Mesenchymal stem cell (in vitro differentiated cells and primary cell): ENCODE results near the gene POP7.

Experiments
- DNase-seq: peaks from one replicate; pipeline ENCODE4 v3.0.0-alpha.2; 2013
- H2AFZ ChIP-seq: one replicate; pipeline ENCODE4 v1.6.1; 2013; ENCODE audit warnings: low read depth, mild to moderate bottlenecking, control low read depth, inconsistent platforms, low read length, moderate library complexity
- H2AK5ac ChIP-seq: 2 replicates; pipeline ENCODE4 v1.6.1; 2013; ENCODE audit warnings: low read length, moderate library complexity, mild to moderate bottlenecking, inconsistent platforms; ENCODE audit not compliant: severe bottlenecking
- H2BK120ac ChIP-seq: one replicate; pipeline ENCODE4 v1.6.1; 2013; ENCODE audit warnings: low read depth, mild to moderate bottlenecking, inconsistent platforms, low read length, moderate library complexity
- H2BK12ac ChIP-seq, 2 experiments: one replicate each; pipeline ENCODE4 v1.6.1; 2013; ENCODE audit warnings: inconsistent platforms in 2 of 2, low read length in 2 of 2, mild to moderate bottlenecking in 2 of 2, moderate library complexity in 2 of 2, control low read depth in 1 of 2
- H2BK15ac ChIP-seq: one replicate; pipeline ENCODE4 v1.6.1; 2013; ENCODE audit warnings: mild to moderate bottlenecking, low read depth, inconsistent platforms; ENCODE audit not compliant: poor library complexity, severe bottlenecking
- H2BK5ac ChIP-seq: 2 replicates; pipeline ENCODE4 v1.6.1; 2013; ENCODE audit warnings: low read depth, mild to moderate bottlenecking, low read length, control low read depth, inconsistent platforms; ENCODE audit not compliant: poor library complexity, severe bottlenecking
- H3K14ac ChIP-seq, 2 experiments: one replicate each; pipeline ENCODE4 v1.6.1; 2013; ENCODE audit warnings: inconsistent platforms in 2 of 2, low read length in 2 of 2, control low read depth in 1 of 2, mild to moderate bottlenecking in 1 of 2, moderate library complexity in 1 of 2
- H3K18ac ChIP-seq, 2 experiments: one replicate each; pipeline ENCODE4 v1.6.1; 2013; ENCODE audit warnings: inconsistent platforms in 2 of 2, low read length in 2 of 2, control low read depth in 1 of 2, low read depth in 1 of 2, mild to moderate bottlenecking in 1 of 2
- H3K23ac ChIP-seq, 2 experiments: one replicate each; pipeline ENCODE4 v1.6.1; 2013; ENCODE audit warnings: inconsistent platforms in 2 of 2, low read length in 2 of 2, mild to moderate bottlenecking in 2 of 2, moderate library complexity in 2 of 2, control low read depth in 1 of 2
- H3K27ac ChIP-seq: 2 replicates; pipeline ENCODE4 v1.5.1; 2013; ENCODE audit warnings: mild to moderate bottlenecking, moderate library complexity, low read length, control low read depth, inconsistent platforms; ENCODE audit not compliant: poor library complexity, severe bottlenecking
- H3K27me3 ChIP-seq, 2 experiments: 2 replicates each; pipeline versions ENCODE4 v1.6.1 to v1.7.0; 2013; ENCODE audit warnings: low read length in 2 of 2, mild to moderate bottlenecking in 2 of 2, moderate library complexity in 2 of 2, control low read depth in 1 of 2, inconsistent platforms in 1 of 2; ENCODE audit not compliant: control insufficient read depth in 1 of 2, insufficient read depth in 1 of 2
- H3K36me3 ChIP-seq, 2 experiments: 2 replicates each; pipeline versions ENCODE4 v1.6.1 to v1.7.0; 2013; ENCODE audit warnings: low read length in 2 of 2, control low read depth in 1 of 2, inconsistent platforms in 1 of 2, low read depth in 1 of 2, mild to moderate bottlenecking in 1 of 2; ENCODE audit not compliant: insufficient read depth in 2 of 2, control insufficient read depth in 1 of 2
- H3K4ac ChIP-seq, 2 experiments: one replicate each; pipeline ENCODE4 v1.6.1; 2013; ENCODE audit warnings: inconsistent platforms in 2 of 2, low read length in 2 of 2, mild to moderate bottlenecking in 2 of 2, moderate library complexity in 2 of 2, control low read depth in 1 of 2, low read depth in 1 of 2
- H3K4me1 ChIP-seq: 2 replicates; pipeline ENCODE4 v1.6.1; 2013; ENCODE audit warnings: low read depth, low read length, control low read depth; ENCODE audit not compliant: control insufficient read depth, insufficient read depth
- H3K4me2 ChIP-seq: 2 replicates; pipeline ENCODE4 v1.6.1; 2013; ENCODE audit warnings: low read length, mild to moderate bottlenecking, inconsistent platforms; ENCODE audit not compliant: poor library complexity, severe bottlenecking
- H3K4me3 ChIP-seq, 2 experiments: 2 replicates each; pipeline versions ENCODE4 v1.5.1 to v1.7.0; 2013; ENCODE audit warnings: low read length in 2 of 2, mild to moderate bottlenecking in 2 of 2, control low read depth in 1 of 2, low read depth in 1 of 2; ENCODE audit not compliant: insufficient read depth in 1 of 2
- H3K79me1 ChIP-seq: replicated peaks from 2 replicates; pipeline ENCODE4 v1.6.1; 2013; ENCODE audit warnings: mild to moderate bottlenecking, control low read depth, low read length, inconsistent platforms; ENCODE audit not compliant: poor library complexity, severe bottlenecking
- H3K9ac ChIP-seq: 2 replicates; pipeline ENCODE4 v1.7.0; 2013; ENCODE audit warnings: mild to moderate bottlenecking, low read length, moderate library complexity
- H3K9me3 ChIP-seq: 2 replicates; pipeline ENCODE4 v1.7.0; 2013; ENCODE audit warnings: mild to moderate bottlenecking, low read length; ENCODE audit not compliant: control insufficient read depth
- H4K8ac ChIP-seq: one replicate; pipeline ENCODE4 v1.6.1; 2013; ENCODE audit warnings: inconsistent platforms, mild to moderate bottlenecking, low read length, moderate library complexity
- H4K91ac ChIP-seq: one replicate; pipeline ENCODE4 v1.6.1; 2013; ENCODE audit warnings: mild to moderate bottlenecking, low read length, inconsistent platforms
- WGBS: methylation state at CpG from one replicate; pipeline ENCODE4 v1.1.7; 2013; ENCODE audit warnings: mixed read lengths; 5-methylcytosine and 5-hydroxymethylcytosine counted together

POP7 gene

GRCh38 chr7:100679129-100679926 is 26.6 kb upstream of the POP7 start:
- WGBS, result 88% methylated on average over 10 of the region's 13 CpGs
- Histone ChIP-seq H2BK15ac (no peak overlapping the region), H4K91ac (no peak overlapping the region), H3K23ac (no peak overlapping the region), H3K9me3 (no peaks in the 10 kb centered on the region), H3K27ac (no peak overlapping the region), H4K8ac (peak overlapping the region; percentile 4), H3K79me1 (peaks cover 23% of the 10 kb centered on the region), H3K4me1 (peaks cover 27% of the 10 kb centered on the region), H3K4me3 (no peak overlapping the region), H3K4me2 (no peak overlapping the region), H2BK120ac (no peak overlapping the region), H3K18ac (no peak overlapping the region), H3K4ac (no peak overlapping the region), H2AFZ (no peak overlapping the region), H2BK5ac (no peak overlapping the region), H3K9ac (no peak overlapping the region), H3K27me3 (no peaks in the 10 kb centered on the region), H3K14ac (no peak overlapping the region), H3K36me3 (peaks cover 73 to 79% of the 10 kb centered on the region in 2 experiments), H2AK5ac (no peak overlapping the region), H2BK12ac (no peak overlapping the region)
- DNase-seq, result no peak

DNA sequence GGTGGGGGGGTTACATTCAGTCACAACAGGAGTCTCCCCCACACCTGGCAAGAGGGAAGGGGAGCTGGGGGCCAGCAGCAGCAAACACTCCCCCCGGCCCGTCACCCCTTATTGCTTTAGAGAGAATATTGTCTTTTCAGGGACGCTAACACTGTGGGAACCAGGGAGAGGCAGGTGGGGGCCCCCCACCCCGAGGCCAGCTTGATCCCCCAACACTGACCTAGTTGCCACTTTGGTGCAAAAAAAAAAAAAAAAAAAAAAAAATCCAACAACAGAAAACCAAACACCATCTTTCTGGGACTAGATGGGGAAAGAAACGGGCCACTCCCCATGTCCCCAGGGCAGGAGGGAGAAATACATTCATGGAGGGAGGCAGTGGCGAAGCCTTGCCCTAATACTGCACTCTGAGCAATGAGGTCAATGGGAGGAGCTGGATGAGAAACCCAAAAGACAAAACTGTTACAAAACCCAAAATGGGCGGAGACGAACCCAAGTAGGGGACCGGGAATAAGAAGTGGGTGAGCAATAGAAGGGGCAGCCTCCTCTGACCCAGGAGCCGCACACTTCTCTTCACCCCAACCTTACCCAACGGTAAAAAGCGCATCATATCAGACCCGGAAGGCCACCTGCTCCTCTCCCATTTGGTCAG is 25.9 kb upstream of the POP7 start:
- no peak overlapping the region for H2AFZ ChIP-seq
- no peak overlapping the region for H3K4me3 ChIP-seq
- no peaks in the 10 kb centered on the region for H3K27me3 ChIP-seq
- H3K4ac ChIP-seq, result no peak overlapping the region
- no peak overlapping the region for H2BK5ac ChIP-seq
- H3K23ac ChIP-seq, result no peak overlapping the region
- no peak overlapping the region for H3K14ac ChIP-seq
- no peaks in the 10 kb centered on the region for H3K9me3 ChIP-seq
- no peak overlapping the region for H3K4me2 ChIP-seq
- H3K36me3 ChIP-seq, result peaks cover 80 to 87% of the 10 kb centered on the region in 2 experiments
- 92% methylated on average over 12 of the region's 13 CpGs for WGBS
- H3K4me1 ChIP-seq, result peaks cover 27% of the 10 kb centered on the region
- H2AK5ac ChIP-seq, result no peak overlapping the region
- no peak overlapping the region for H3K9ac ChIP-seq
- H2BK15ac ChIP-seq, result no peak overlapping the region
- DNase-seq, result no peak
- no peak overlapping the region for H4K91ac ChIP-seq
- no peak overlapping the region for H2BK12ac ChIP-seq
- H3K18ac ChIP-seq, result no peak overlapping the region
- no peak overlapping the region for H2BK120ac ChIP-seq
- peaks cover 23% of the 10 kb centered on the region for H3K79me1 ChIP-seq
- no peak overlapping the region for H3K27ac ChIP-seq
- peak overlapping the region; percentile 73 for H4K8ac ChIP-seq

- 95% methylated on average over 18 of the region's 18 CpGs for WGBS
- no peak for DNase-seq
- Histone ChIP-seq H2BK15ac (no peak overlapping the region), H3K79me1 (peaks cover 23% of the 10 kb centered on the region), H3K4me2 (no peak overlapping the region), H2BK12ac (no peak overlapping the region), H3K4ac (no peak overlapping the region), H3K14ac (no peak overlapping the region), H3K23ac (no peak overlapping the region), H3K27ac (no peak overlapping the region), H3K9me3 (no peaks in the 10 kb centered on the region), H2BK5ac (no peak overlapping the region), H3K27me3 (no peaks in the 10 kb centered on the region), H3K36me3 (peaks cover 87 to 93% of the 10 kb centered on the region in 2 experiments), H2AFZ (no peak overlapping the region), H2BK120ac (no peak overlapping the region), H3K9ac (no peak overlapping the region), H3K18ac (no peak overlapping the region), H3K4me3 (no peak overlapping the region), H2AK5ac (no peak overlapping the region), H3K4me1 (peaks cover 25% of the 10 kb centered on the region), H4K8ac (peak overlapping the region; percentile 73), H4K91ac (no peak overlapping the region)
Observed at GRCh38 chr7:100680576-100681271, 25.2 kb upstream of the POP7 start.
